ENCODE measurements around the gene SPACDR.

Gene SPACDR

DNA sequence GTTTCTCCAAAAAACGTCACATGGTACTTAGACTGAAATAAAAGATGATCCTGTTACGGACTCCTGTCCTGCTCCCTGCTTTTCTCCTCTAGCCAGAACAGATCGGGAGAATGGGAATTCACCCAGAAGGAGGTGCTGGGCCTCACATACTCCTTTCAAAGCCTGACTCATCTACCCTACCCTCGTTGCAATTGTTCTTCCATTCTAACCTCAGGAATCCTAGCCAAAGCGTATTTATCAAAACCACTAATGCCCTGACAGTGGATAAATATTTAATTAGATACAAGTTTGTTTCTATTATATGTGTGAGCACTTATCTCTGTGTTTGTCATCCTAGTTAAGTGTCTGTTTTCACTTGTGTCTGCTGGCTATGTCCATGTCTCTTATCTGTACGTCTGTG is 57.3 kb downstream of the SPACDR start:
- peak; percentile 32 for DNase-seq (ENCODE audit: low read depth)
- TF ChIP-seq CTCF (IDR thresholded peaks at IDR 0.05; ENCODE audit: control insufficient read depth, insufficient read depth, low read depth, low read length, missing control alignments): no peak
- H3K4me3 ChIP-seq (ENCODE audit: control insufficient read depth, low read depth, low read length): no peak overlapping the region

All from AG09309 (cell line).